GM18520 (cell line): Measurements from ENCODE around the gene DUXB.

Experiments
- ATAC-seq: cut with Tn5 transposase; IDR thresholded peaks from one replicate; pipeline ENCODE4 v1.9.1; 2021; ENCODE audit not compliant: unreplicated experiment

DUXB gene

GRCh38 chr16:75660726-75661302, 40.4 kb downstream of the DUXB start:
- no peak for ATAC-seq

DNA sequence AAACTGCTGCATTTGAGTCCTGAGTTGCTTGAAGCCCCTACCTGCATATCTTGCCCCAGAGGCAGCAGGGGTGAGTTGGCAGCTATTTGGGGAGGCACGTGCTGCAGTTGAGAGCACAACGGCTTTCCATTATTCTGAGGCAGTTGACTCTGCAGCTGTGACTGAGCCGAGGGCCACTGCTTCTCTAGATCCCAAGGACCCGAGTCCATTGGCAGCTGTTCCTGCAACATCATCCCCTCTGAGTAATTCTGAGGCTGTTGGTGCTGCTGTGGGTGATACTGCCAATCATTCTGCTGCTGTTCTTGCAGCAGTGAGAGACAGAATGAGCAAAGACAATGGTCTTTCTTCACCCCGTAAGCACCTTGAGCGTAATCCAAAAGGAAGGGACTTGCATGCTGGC, 40.9 kb downstream of the DUXB start:
- no peak for ATAC-seq

- no peak for ATAC-seq
These were observed 43.1 kb downstream of the DUXB start for GRCh38 chr16:75658175-75658574.

- no peak for ATAC-seq
These were observed 47.3 kb downstream of the DUXB start for GRCh38 chr16:75653922-75654321.

GRCh38 chr16:75648265-75649076, 52.8 kb downstream of the DUXB start:
- ATAC-seq: peak; percentile 10

- ATAC-seq: peak; percentile 89
These were observed 53.6 kb downstream of the DUXB start, which contains the start of the genes KARS1 and TERF2IP for GRCh38 chr16:75647492-75648264. Gene KARS1 (minus strand): TSS chr16:75647665. CDS start chr16:75647639, 26 bp downstream. Gene TERF2IP (plus strand): TSS chr16:75647773. CDS start chr16:75647883, 110 bp downstream.

GRCh38 chr16:75647112-75647491, 54.2 kb downstream of the DUXB start:
- peak; percentile 5 for ATAC-seq

GRCh38 chr16:75644240-75645012, 56.8 kb downstream of the DUXB start:
- ATAC-seq: no peak
